GM19324 (cell line): ENCODE results near the gene COCH.
"Not testable (repeated sequence)": the region's sequence is repeated elsewhere in the genome, so short reads cannot be mapped to it uniquely, and the experiment has no call there.

ENCODE experiments used
- ATAC-seq: cut with Tn5 transposase; IDR thresholded peaks from one replicate; pipeline ENCODE4 v1.9.1; 2021; ENCODE audit warnings: mild to moderate bottlenecking, moderate library complexity; ENCODE audit not compliant: unreplicated experiment, low FRiP score

Gene COCH

DNA sequence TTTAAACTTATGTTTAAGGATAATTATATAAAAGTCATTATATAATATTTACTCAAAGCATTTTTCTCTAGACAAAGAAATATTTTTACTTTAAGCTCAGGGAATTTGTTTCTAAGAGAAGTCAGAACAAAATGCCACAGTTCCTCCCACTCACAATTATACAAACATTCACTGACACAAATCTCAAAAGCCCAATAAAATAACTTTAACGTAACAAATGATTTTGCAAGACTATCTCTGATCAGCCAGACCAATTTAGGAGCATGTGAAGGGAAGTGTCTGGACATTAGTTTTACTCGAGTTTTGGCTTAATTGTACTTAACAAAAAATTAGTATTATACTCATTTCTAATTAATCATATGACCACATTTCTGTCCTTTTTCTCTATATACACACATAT, 41.2 kb downstream of the COCH start:
- no peak for ATAC-seq

DNA sequence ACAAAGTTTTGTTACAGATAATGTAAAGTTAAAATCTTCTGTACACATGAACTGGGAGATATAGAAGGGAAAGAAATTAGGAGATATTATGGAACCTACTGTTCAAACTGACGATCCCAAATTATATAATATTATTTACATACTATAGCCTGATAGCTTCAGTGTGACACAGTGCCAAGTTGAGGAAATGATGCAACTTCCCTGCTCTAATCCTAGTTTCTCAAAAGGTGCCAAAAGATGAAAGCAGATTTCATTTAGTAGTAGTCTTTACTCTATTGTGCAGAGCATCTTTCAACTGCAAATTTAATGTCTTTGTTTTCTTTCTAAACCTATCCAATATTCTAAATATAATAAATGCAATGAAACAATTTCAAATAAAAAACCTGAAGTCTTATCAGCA, 46.9 kb downstream of the COCH start:
- ATAC-seq = no peak

DNA sequence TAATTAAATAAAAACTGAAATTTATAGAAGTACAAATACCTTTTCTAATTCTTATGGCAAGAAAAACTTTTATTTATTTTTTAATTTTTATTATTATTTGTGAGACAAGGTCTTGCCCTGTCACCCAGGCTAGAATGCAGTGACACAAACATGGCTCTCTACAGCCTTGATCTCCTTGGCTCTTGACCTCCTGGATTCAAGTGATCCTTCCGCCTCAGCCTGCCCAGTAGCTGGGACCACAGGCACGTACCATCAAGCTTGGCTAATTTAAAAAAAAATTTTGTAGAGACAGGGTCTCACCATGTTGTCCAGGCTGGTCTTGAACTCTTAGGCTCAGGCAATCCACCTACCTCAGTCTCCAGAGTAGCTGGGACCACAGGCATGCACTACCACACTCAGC, 47.4 kb downstream of the COCH start:
- ATAC-seq = no peak

DNA sequence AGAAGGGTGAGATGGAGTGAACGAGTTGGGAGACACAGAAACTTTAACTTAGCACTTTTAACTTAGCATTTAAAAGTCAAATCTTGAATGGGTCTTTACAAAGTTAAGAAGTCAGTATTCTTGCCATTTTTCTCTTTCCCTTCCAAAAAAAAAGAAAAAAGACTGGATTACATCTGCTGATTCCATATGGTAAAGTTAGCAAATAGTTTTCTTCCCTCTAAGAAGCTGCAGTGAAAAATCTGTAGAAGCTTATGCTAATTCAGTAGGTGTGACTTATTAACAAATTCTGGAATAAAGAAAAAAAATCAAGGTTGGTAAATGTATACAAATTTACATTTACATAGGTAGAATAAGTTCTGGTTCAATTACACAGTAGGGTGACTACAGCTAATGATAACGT, 50.9 kb downstream of the COCH start:
- ATAC-seq = no peak

DNA sequence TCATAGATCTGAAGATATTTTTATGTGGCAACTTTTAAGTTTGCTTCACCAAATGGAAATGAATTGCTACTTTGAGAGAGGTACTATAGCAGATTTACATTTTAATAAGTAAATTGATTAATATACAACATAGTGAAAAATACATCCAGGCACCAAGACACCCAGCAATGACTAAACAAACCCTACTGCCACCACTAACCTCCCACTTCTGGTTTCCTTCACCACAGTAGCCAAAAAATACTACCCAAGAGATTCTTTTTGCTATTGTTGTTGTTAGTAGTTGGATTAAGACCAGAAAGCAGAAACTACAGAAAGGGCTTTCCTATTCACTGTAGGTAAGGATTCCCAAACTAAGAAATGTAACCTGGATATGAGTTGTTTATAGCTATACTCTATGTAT, 54.1 kb downstream of the COCH start:
- ATAC-seq = no peak

DNA sequence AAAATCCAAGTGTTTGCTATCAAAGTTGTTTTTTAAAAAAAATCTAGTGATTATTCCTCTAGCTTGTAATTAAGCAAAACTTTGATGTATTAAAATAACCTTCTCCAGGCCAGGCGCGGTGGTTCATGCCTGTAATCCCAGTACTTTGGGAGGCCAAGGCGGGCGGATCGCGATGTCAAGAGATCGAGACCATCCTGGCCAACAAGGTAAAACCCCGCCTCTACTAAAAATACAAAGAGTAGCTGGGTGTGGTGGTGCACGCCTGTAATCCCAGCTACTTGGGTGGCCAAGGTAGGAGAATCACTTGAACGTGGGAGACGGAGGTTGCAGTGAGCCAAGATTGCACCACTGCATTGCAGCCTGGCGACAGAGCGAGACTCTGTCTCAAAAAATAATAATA, 59.6 kb downstream of the COCH start:
- ATAC-seq = not testable (repeated sequence)

DNA sequence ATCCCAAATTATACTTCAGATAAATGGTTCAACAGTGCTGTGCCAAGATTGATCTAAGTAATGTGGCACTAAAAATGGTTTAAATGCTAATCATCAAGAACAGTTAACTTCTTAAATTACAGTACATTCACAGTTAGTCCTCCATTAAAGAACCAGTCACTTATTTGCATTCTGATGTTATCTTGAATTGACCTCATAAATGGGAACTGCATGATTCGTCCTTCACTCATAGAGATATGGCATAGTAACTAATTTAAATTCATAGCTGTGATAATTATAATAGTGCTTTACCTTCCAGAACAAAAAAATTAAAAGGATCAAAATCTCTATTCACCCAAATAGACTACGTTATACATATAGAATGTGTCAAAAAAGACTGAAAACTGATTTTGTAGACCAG, 61.1 kb downstream of the COCH start:
- no peak for ATAC-seq

DNA sequence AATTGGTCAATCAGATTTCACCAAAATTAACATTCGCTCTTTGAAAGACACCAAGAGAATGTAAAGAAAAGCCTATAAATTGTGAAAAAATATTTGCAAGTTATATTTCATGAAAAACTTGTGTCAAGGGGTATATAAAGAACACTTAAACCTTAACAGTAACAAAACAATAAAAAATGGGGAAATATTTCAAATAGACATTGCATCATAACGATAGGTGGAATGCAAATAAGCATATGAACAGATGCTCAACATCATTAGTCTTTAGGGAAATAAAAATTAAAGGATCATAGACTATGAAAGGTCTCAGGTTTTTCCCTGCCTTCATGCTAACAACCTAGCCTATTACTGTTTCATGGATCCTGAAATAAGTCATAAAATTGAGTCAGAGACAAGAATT, 64.3 kb downstream of the COCH start:
- ATAC-seq = no peak
